Karpas-422 (cell line): ENCODE measurements around the gene GAS2. TPM values are rescaled to one million over a fixed set of nuclear protein-coding genes. Genes with fewer than 3 reads are reported as not detected.

Experiments used
- DNase-seq: peaks from one replicate; pipeline ENCODE4 v3.0.0-alpha.2; 2015
- H2AFZ ChIP-seq: fragments of 200-600 bp; sonication (generic); 2 replicates; pipeline ENCODE4 v1.6.1; 2014; ENCODE audit warnings: antibody characterized with exemption, low read length, mixed read lengths
- H3K27ac ChIP-seq: fragments of 200-600 bp; sonication (generic); 2 replicates; pipeline ENCODE4 v1.5.1; 2014; ENCODE audit warnings: mild to moderate bottlenecking, low read length, moderate library complexity
- H3K27me3 ChIP-seq: fragments of 200-600 bp; sonication (generic); 2 replicates; pipeline ENCODE4 v1.6.1; 2014; ENCODE audit warnings: low read length, mixed read lengths
- H3K36me3 ChIP-seq: fragments of 200-600 bp; sonication (generic); 2 replicates; pipeline ENCODE4 v1.6.1; 2014; ENCODE audit warnings: low read length, mixed read lengths; ENCODE audit not compliant: insufficient read depth
- H3K4me1 ChIP-seq: fragments of 200-600 bp; sonication (generic); 2 replicates; pipeline ENCODE4 v1.6.1; 2014; ENCODE audit warnings: mild to moderate bottlenecking, low read length, mixed read lengths
- H3K4me2 ChIP-seq: fragments of 200-600 bp; sonication (generic); 2 replicates; pipeline ENCODE4 v1.6.1; 2014; ENCODE audit warnings: low read length, low read depth, mild to moderate bottlenecking; ENCODE audit not compliant: poor library complexity, severe bottlenecking
- H3K4me3 ChIP-seq: fragments of 200-600 bp; sonication (generic); 2 replicates; pipeline ENCODE4 v1.5.1; 2014; ENCODE audit warnings: mild to moderate bottlenecking, antibody characterized with exemption, low read length, mixed read lengths
- H3K79me2 ChIP-seq: fragments of 200-600 bp; sonication (generic); 2 replicates; pipeline ENCODE4 v1.6.1; 2014; ENCODE audit warnings: mild to moderate bottlenecking, low read length, mixed read lengths
- H3K9ac ChIP-seq: fragments of 200-600 bp; sonication (generic); 2 replicates; pipeline ENCODE4 v1.6.0; 2014; ENCODE audit warnings: low read length
- H3K9me2 ChIP-seq: fragments of 200-600 bp; sonication (generic), shearing (Covaris generic); replicated peaks from 2 replicates; pipeline ENCODE4 v1.6.0; 2014; ENCODE audit warnings: mild to moderate bottlenecking, low read length, moderate library complexity; ENCODE audit not compliant: insufficient read depth
- H3K9me3 ChIP-seq: fragments of 300-700, 200-600 bp; sonication (generic); 2 replicates; pipeline ENCODE4 v1.6.1; 2014; ENCODE audit warnings: low read length, mixed read lengths
- H4K20me1 ChIP-seq: fragments of 200-600 bp; sonication (generic); 2 replicates; pipeline ENCODE4 v1.6.1; 2014; ENCODE audit warnings: mild to moderate bottlenecking, antibody characterized with exemption, low read length, low read depth; ENCODE audit not compliant: insufficient read depth
- small RNA-seq: library from RNA; depleted of rRNA; stranded (forward); fragments of <200 nt; gene quantifications from one replicate; pipeline ENCODE3, GENCODE V24; 2014
- total RNA-seq: library from RNA; depleted of rRNA; stranded (reverse); fragments of >200 nt; shearing (Covaris generic); gene quantifications from 2 replicates; pipeline ENCODE4 v1.2.3, GENCODE V29; 2014; ENCODE audit warnings: low replicate concordance; rRNA removed

The GAS2 gene
- total RNA-seq, 1 experiment from 2014 or later = 0.86 TPM

DNA sequence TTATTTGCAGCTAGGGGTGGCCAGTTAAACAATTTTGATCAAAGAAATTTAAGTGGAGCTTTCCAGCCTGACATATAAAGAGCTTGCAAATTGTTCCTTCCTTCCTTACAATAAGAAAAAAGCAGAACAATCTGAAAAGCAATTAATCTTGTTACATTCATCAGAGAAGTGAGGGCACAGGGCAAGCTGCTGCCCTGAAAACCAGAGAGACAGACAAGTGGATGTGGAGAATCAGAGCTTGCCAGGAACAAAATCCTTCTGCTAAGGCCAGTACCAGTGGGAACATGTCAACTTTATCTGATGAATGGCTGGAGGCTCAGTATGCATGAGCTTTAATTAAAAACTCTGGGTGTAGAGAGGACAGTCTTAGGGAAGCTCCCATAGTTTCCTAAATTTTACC lies 185.1 kb downstream of the GAS2 start:
- no peak overlapping the region for H3K27ac ChIP-seq
- H3K4me1 ChIP-seq = no peaks in the 10 kb centered on the region
- H3K4me2 ChIP-seq = no peak overlapping the region
- H3K79me2 ChIP-seq = no peaks in the 10 kb centered on the region
- H3K4me3 ChIP-seq = no peak overlapping the region
- no peaks in the 10 kb centered on the region for H3K27me3 ChIP-seq
- no peaks in the 10 kb centered on the region for H4K20me1 ChIP-seq
- no peak overlapping the region for H3K9ac ChIP-seq
- H3K36me3 ChIP-seq = no peaks in the 10 kb centered on the region
- peaks cover 10% of the 10 kb centered on the region; the same call in 1 of the 2 replicates for H3K9me3 ChIP-seq
- H2AFZ ChIP-seq = no peak overlapping the region
- no peak for DNase-seq
- no peaks in the 10 kb centered on the region for H3K9me2 ChIP-seq

DNA sequence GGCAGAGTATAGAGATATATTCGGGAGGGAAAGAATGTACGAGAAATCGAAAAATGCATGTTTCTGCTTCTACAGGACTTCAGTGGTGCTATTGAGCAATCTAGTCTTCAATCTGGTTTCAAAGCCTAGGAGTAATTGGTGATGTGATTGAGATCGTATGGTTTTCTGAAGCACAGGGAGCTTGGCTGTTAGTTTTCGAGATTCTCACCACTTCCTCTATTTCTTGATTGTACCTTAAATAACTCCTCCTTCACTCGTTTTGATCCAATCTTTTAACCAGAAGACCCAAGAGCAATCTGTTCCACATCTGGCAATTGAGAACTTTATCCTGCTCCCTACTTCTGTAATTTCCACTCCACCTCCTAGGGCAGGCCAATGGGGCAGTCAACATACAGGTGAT lies 193.3 kb downstream of the GAS2 start:
- Histone ChIP-seq H3K4me1 (no peaks in the 10 kb centered on the region), H3K27me3 (no peaks in the 10 kb centered on the region), H3K79me2 (no peaks in the 10 kb centered on the region), H2AFZ (no peak overlapping the region), H3K36me3 (no peaks in the 10 kb centered on the region), H4K20me1 (no peaks in the 10 kb centered on the region), H3K9me3 (0 out of 2 replicates have a peak, but pooled peaks cover 2% of the 10 kb centered on the region), H3K9ac (no peak overlapping the region), H3K27ac (no peak overlapping the region), H3K4me3 (no peak overlapping the region), H3K4me2 (no peak overlapping the region), H3K9me2 (no peaks in the 10 kb centered on the region)
- DNase-seq = no peak

DNA sequence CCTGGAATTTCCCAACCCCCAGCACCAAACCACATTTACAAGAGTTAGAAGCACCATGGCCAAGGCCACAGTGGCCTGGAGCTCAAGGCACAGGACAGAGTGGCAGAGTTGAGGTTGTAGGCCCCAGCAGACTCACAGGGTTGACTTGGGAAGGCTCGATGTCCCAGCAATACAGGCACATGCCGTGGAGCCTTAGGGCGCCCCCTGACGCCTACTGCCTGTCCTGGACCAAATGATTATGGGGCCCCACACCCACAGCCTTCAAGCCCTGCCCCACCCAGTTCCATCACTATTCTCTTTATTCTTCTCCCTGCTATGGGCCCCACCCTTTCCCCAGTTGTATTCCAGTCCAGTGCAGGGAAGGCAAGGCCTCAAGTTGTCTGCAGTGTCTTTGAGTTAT lies 193.8 kb downstream of the GAS2 start, which contains the start of gene CCDC179:
Gene CCDC179 (minus strand): TSS at position 234 of the 400 bp plus-strand sequence. CDS start 53 bp downstream, at position 181.
- 0 out of 2 replicates have a peak, but pooled peaks cover 2% of the 10 kb centered on the region for H3K9me3 ChIP-seq
- H4K20me1 ChIP-seq = no peaks in the 10 kb centered on the region
- H3K9me2 ChIP-seq = no peaks in the 10 kb centered on the region
- no peak within 1 kb of the TSS for H3K9ac ChIP-seq
- no peak within 1 kb of the TSS for H3K27ac ChIP-seq
- no peaks in the 10 kb centered on the region for H3K36me3 ChIP-seq
- no peaks in the 10 kb centered on the region for H3K4me1 ChIP-seq
- H3K4me3 ChIP-seq = no peak within 1 kb of the TSS
- no peak within 1 kb of the TSS for H2AFZ ChIP-seq
- no peak for DNase-seq
- no peak within 1 kb of the TSS for H3K4me2 ChIP-seq
- H3K79me2 ChIP-seq = no peaks in the 10 kb centered on the region
- H3K27me3 ChIP-seq = no peaks in the 10 kb centered on the region

Small RNA genes lying within 50 kb of the gene (small RNA-seq; reads per million reads assigned to genes)
- gene RNA5SP338 = 0.75 reads per million, percentile 21 among the genes with 10 or more reads in this experiment

Other genes with a start within 250 kb of the GAS2 start
- 11.1 and 15.6 TPM in 2 replicates for gene FANCF, start 40.8 kb upstream of the GAS2 start, total RNA-seq
- not detected in 2 replicates for gene SVIP, start 163.2 kb downstream of the GAS2 start, total RNA-seq
- not detected in 2 replicates for gene CCDC179, start 193.9 kb downstream of the GAS2 start, total RNA-seq